ENCODE measurements around the gene DAB2IP. TPM values are rescaled to one million over a fixed set of nuclear protein-coding genes. Genes with fewer than 3 reads are reported as not detected.

DAB2IP gene
- total RNA-seq, 6 experiments from 2014 or later: 23.0 to 28.2 (median 25.7) TPM

DNA sequence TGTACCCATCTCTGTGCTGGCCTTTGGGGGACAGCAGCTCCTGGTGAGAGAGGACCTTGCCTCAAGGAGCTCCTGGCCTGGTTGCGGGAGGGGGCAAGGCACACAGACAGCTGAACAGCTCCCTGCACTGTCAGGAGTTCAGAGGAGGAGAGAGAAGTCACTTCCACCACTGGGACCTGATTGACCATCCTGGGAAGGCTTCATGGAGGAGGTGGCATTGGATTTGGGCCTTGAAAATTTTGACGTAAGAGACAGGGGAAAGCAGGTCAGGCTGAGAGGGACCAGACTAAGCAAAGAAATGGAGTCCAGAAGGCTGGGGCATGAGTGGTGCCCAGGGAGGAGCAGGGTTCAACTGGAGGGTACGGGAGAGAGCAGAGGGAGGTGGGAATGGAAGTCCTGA lies 20.3 kb upstream of the DAB2IP start:
- DNase-seq: no peak
- H3K4me3 Mint-ChIP-seq: no peak overlapping the region

DNA sequence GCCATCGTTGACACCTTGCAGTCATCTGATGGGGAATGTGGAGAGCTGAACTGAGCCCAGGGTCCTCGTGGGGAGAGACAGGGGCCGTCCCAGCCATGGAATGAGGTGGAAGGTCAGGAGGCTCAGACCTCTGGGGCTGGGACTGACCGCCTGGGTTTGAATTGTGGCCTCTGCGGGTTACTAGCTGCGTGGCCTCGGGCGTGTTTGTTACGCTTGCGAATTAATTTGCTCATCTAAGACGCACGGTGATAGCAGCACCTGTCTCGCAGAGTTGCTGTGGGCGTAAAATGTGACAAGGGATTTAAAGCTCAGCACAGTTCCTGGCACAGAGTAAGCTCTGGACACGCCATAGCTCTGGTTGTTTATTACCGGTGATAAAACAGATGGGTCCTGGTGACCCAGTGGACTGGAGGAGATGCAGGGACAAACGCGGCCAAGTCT lies 19.4 kb upstream of the DAB2IP start:
- TF ChIP-seq, protein P1, sequence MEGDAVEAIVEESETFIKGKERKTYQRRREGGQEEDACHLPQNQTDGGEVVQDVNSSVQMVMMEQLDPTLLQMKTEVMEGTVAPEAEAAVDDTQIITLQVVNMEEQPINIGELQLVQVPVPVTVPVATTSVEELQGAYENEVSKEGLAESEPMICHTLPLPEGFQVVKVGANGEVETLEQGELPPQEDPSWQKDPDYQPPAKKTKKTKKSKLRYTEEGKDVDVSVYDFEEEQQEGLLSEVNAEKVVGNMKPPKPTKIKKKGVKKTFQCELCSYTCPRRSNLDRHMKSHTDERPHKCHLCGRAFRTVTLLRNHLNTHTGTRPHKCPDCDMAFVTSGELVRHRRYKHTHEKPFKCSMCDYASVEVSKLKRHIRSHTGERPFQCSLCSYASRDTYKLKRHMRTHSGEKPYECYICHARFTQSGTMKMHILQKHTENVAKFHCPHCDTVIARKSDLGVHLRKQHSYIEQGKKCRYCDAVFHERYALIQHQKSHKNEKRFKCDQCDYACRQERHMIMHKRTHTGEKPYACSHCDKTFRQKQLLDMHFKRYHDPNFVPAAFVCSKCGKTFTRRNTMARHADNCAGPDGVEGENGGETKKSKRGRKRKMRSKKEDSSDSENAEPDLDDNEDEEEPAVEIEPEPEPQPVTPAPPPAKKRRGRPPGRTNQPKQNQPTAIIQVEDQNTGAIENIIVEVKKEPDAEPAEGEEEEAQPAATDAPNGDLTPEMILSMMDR (IDR thresholded peaks at IDR 0.05): no peak
- H3K36me3 Mint-ChIP-seq (ENCODE audit: low read depth): no peaks in the 10 kb centered on the region
- H3K4me3 Mint-ChIP-seq: no peak overlapping the region
- no peak for DNase-seq
- H3K27ac Mint-ChIP-seq: no peak overlapping the region
- no peaks in the 10 kb centered on the region for H3K9me3 Mint-ChIP-seq
- H3K27me3 Mint-ChIP-seq (ENCODE audit: insufficient read depth): peaks cover 23% of the 10 kb centered on the region
- H3K4me1 Mint-ChIP-seq (ENCODE audit: low read depth): no peaks in the 10 kb centered on the region

More for the DNA sequence above, 20.3 kb upstream of the DAB2IP start:
- Mint-ChIP-seq H3K4me1 (ENCODE audit: low read depth) (no peaks in the 10 kb centered on the region), H3K36me3 (ENCODE audit: low read depth) (no peaks in the 10 kb centered on the region), H3K9me3 (no peaks in the 10 kb centered on the region), H3K27me3 (ENCODE audit: insufficient read depth) (peaks cover 25% of the 10 kb centered on the region), H3K27ac (no peak overlapping the region)
- TF ChIP-seq, protein P1 (IDR thresholded peaks at IDR 0.05): no peak

DNA sequence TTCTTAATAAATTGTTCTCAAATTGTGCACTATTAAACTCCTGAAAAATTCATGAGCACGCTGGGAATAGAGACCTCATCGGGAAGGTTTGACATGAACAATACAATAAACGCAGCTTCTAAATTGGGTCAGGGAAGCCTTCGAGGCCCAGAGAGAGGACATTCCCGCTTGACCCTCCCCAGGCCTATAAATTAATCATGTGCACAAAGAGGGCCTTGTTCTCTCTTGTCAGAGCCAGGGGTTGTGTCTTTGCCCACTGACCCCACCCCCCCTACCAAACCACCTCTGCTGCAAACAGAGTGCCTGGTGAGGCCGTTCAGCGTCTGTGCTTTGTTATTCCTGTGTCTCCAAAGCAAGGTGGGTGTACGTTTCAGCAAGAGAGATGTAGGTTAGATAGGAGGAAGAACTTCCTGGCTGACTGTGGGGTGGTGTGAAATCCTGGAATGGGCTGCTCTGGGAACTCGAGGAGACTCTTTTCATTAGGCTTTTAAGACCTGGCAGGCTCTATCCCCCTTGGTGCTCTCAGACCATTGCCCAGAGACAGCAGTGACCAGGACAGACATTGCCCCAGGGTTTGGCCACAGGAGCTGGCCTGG lies 18.2 kb upstream of the DAB2IP start:
- Mint-ChIP-seq H3K4me3 (no peak overlapping the region), H3K9me3 (no peaks in the 10 kb centered on the region), H3K36me3 (ENCODE audit: low read depth) (no peaks in the 10 kb centered on the region), H3K4me1 (ENCODE audit: low read depth) (peaks cover 7% of the 10 kb centered on the region), H3K27me3 (ENCODE audit: insufficient read depth) (peaks cover 19% of the 10 kb centered on the region), H3K27ac (no peak overlapping the region)
- TF ChIP-seq, protein P1 (IDR thresholded peaks at IDR 0.05): no peak
- no peak for DNase-seq

DNA sequence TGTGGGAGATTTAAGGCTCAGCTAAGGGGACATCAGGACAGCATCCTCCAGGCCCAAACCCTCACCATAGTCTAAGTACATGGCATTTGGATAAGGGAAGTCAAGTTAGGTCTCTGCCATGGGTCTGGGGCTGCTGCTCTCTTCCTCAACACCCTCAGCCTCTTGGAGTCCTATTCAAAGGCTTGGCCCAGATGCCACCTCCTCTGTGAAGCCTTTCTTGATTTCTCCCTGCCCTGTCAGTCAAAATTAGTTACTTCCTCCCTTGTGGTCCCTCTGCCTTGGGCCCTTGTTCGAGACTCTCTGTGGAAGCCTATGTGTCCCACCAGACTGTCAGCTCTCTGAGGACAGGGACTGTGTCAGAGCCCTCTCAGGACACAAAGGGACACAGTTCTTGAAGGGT lies 17.7 kb upstream of the DAB2IP start:
- Mint-ChIP-seq H3K9me3 (no peaks in the 10 kb centered on the region), H3K36me3 (ENCODE audit: low read depth) (no peaks in the 10 kb centered on the region), H3K27ac (no peak overlapping the region), H3K4me3 (no peak overlapping the region), H3K4me1 (ENCODE audit: low read depth) (peaks cover 7% of the 10 kb centered on the region), H3K27me3 (ENCODE audit: insufficient read depth) (peaks cover 14% of the 10 kb centered on the region)
- no peak for DNase-seq
- TF ChIP-seq, protein P1 (IDR thresholded peaks at IDR 0.05): no peak

DNA sequence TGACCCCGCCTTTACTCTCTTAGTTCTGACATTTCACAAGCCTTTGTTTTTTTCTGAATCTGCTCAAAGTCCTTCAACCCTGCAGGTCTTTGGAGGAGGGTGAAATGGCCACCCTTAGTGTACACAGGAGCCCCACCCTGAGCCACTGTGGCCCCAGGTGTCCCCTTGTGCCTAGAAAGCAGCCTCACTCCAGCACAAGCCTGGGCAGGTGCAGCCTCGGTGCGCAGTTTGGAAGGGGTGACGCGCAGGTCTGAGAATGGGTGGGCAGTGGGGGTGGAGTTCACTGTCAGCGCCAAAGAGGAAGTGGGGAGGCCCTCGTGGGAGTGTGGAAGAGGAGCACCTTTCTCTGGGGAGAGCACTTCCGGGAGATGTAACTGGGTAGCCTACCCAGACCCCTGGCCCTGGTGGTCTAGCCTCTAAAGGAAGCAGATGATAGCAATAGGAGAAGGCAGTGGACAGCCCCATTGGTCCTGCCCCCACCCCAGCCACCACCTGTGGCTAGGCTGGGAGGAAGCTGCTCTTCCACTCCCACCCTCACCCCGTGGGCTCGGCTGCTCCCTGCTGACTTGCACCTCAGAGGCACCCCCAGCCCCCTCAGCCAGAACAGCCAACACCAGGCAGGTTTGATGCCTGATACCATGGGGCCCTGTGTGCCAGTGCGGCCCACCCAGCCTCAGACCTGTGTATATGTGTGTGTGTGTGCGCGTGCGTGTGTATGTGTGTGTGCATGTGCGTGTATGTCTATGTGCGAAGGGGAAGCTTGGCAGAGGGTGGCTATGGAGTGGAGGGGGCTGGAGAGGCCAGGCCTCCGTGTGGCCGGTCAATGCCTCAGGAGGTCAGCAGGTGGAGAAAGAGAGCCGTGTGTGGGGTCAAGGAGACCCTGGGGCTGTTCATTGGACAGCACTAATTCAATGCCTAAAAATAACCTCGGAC lies 16.8 kb upstream of the DAB2IP start:
- no peak overlapping the region for H3K27ac Mint-ChIP-seq
- no peak for DNase-seq
- peaks cover 14% of the 10 kb centered on the region for H3K27me3 Mint-ChIP-seq (ENCODE audit: insufficient read depth)
- TF ChIP-seq, protein P1 (IDR thresholded peaks at IDR 0.05): peak; percentile 65
- H3K36me3 Mint-ChIP-seq (ENCODE audit: low read depth): no peaks in the 10 kb centered on the region
- H3K9me3 Mint-ChIP-seq: no peaks in the 10 kb centered on the region
- no peak overlapping the region for H3K4me3 Mint-ChIP-seq
- H3K4me1 Mint-ChIP-seq (ENCODE audit: low read depth): peaks cover 7% of the 10 kb centered on the region
